SK-N-SH (cell line): ENCODE measurements around the gene PYY.

Experiments used
- CHD2 ChIP-seq: fragments of 150-350 bp; IDR thresholded peaks from 2 replicates; pipeline ENCODE4 v1.6.1; 2018; ENCODE audit warnings: low read length; ENCODE audit not compliant: partially characterized antibody
- EP300 ChIP-seq, 2 experiments: IDR thresholded peaks; 2 replicates each; pipeline versions ENCODE4 v1.4.0 to v1.6.1; 2012; ENCODE audit warnings: borderline replicate concordance in 1 of 2, low read depth in 1 of 2, low read length in 1 of 2
- EZH2phosphoT487 ChIP-seq: fragments of 200-600 bp; sonication (generic); IDR thresholded peaks from 2 replicates; pipeline ENCODE4 v1.6.1; 2017; ENCODE audit warnings: low read depth, mixed run types, mild to moderate bottlenecking, antibody characterized with exemption, moderate library complexity, borderline replicate concordance
- POLR2AphosphoS5 ChIP-seq: IDR thresholded peaks from 2 replicates; pipeline ENCODE4 v1.6.1; 2012; ENCODE audit warnings: low read depth, low read length
- RXRA ChIP-seq: IDR thresholded peaks from 2 replicates; pipeline ENCODE4 v1.4.0; 2012; ENCODE audit warnings: low read depth, mild to moderate bottlenecking, borderline replicate concordance
- SIN3A ChIP-seq: IDR thresholded peaks from 2 replicates; pipeline ENCODE4 v1.6.1; 2012; ENCODE audit warnings: low read depth, mild to moderate bottlenecking, low read length, moderate library complexity, borderline replicate concordance

GRCh38 chr17:43987131-43988021 is 33.6 kb upstream of the PYY start:
- TF ChIP-seq EP300 (IDR thresholded peaks at IDR 0.05; ENCODE audit: borderline replicate concordance in 1 of 2, low read depth in 1 of 2, low read length in 1 of 2), result no peak
- TF ChIP-seq EZH2phosphoT487, result no peak
- no peak for TF ChIP-seq CHD2
- TF ChIP-seq POLR2AphosphoS5, result no peak
- no peak for TF ChIP-seq SIN3A
- TF ChIP-seq RXRA, result no peak
